ENCODE measurements around the gene PCDHGB2. TPM values are rescaled to one million over a fixed set of nuclear protein-coding genes. Genes with fewer than 3 reads are reported as not detected.
"Not testable (repeated sequence)": the region's sequence is repeated elsewhere in the genome, so short reads cannot be mapped to it uniquely, and the experiment has no call there.

Gene PCDHGB2
- total and polyA plus RNA-seq, 2 experiments from 2014 or later = 1.2 to 5.8 TPM

GRCh38 chr5:141393267-141393666, 33.5 kb downstream of the PCDHGB2 start (continued):
- no peak for TF ChIP-seq REST (IDR thresholded peaks at IDR 0.05; ENCODE audit: unreplicated experiment)
- no peak for TF ChIP-seq CREB1 (CRISPR knock-in tag; IDR thresholded peaks at IDR 0.05; ENCODE audit: low read depth)
- TF ChIP-seq POLR2AphosphoS5 (IDR thresholded peaks at IDR 0.05; ENCODE audit: low read depth) = no peak
- TF ChIP-seq EZH2phosphoT487 (IDR thresholded peaks at IDR 0.05; ENCODE audit: unreplicated experiment) = no peak
- no peak for TF ChIP-seq NANOG (IDR thresholded peaks at IDR 0.05; ENCODE audit: borderline replicate concordance)
- TF ChIP-seq EZH2 (IDR thresholded peaks at IDR 0.05; ENCODE audit: low read depth, unreplicated experiment) = no peak

GRCh38 chr5:141394401-141395187, 34.8 kb downstream of the PCDHGB2 start:
- not testable (repeated sequence) for H2AFZ ChIP-seq; H3K9me2 ChIP-seq (ENCODE audit: insufficient read depth); H3K27ac ChIP-seq (ENCODE audit: low read depth); H3K4me2 ChIP-seq; DNase-seq (ENCODE audit: low spot score); H3K27me3 ChIP-seq (ENCODE audit: insufficient read depth); H3K4me3 Mint-ChIP-seq; H3K4me3 ChIP-seq; H3F3A ChIP-seq (replicated peaks; ENCODE audit: low read depth); H3K4me1 ChIP-seq (ENCODE audit: insufficient read depth); H4K20me1 ChIP-seq (replicated peaks; ENCODE audit: insufficient read depth); H3K27ac Mint-ChIP-seq; ATAC-seq; H3K79me2 ChIP-seq (replicated peaks; ENCODE audit: insufficient read depth); H3K4me1 Mint-ChIP-seq
- peaks cover 87% of the 10 kb centered on the region for H3K9me3 Mint-ChIP-seq
- peaks cover 11% of the 10 kb centered on the region for H3K27me3 Mint-ChIP-seq (ENCODE audit: insufficient read depth, low read depth, poor library complexity)
- peaks cover 12% of the 10 kb centered on the region; the same call in 1 of the 2 replicates for H3K36me3 ChIP-seq (ENCODE audit: insufficient read depth)
- H3K36me3 Mint-ChIP-seq (ENCODE audit: low read depth) = peaks cover 81% of the 10 kb centered on the region

GRCh38 chr5:141397756-141398551, 38.2 kb downstream of the PCDHGB2 start, which contains the start of gene PCDHGB5:
TSS of gene PCDHGB5 (plus strand) at chr5:141397947. CDS start at chr5:141398128, 181 bp downstream.
- Histone ChIP-seq H3K4me3 (peak within 1 kb of the TSS; percentile 52), H3K36me3 (ENCODE audit: insufficient read depth) (0 out of 2 replicates have a peak, but pooled peaks cover 13% of the 10 kb centered on the region), H3K4me2 (peak within 1 kb of the TSS; percentile 61; the same call in 1 of the 2 replicates)
- not testable (repeated sequence) for H3K79me2 ChIP-seq (replicated peaks; ENCODE audit: insufficient read depth); H3K27me3 ChIP-seq (ENCODE audit: insufficient read depth); H3F3A ChIP-seq (replicated peaks; ENCODE audit: low read depth); H3K4me1 ChIP-seq (ENCODE audit: insufficient read depth); H3K9me2 ChIP-seq (ENCODE audit: insufficient read depth); H3K27ac Mint-ChIP-seq; H2AFZ ChIP-seq; H3K4me3 Mint-ChIP-seq; H3K4me1 Mint-ChIP-seq; H3K27ac ChIP-seq (ENCODE audit: low read depth); H4K20me1 ChIP-seq (replicated peaks; ENCODE audit: insufficient read depth)
- H3K36me3 Mint-ChIP-seq (ENCODE audit: low read depth) = peaks cover 63% of the 10 kb centered on the region
- peak; percentile 69 for TF ChIP-seq CTCF (conservative IDR thresholded peaks at IDR 0.05; ENCODE audit: low read depth in 2 of 2)
- H3K9me3 Mint-ChIP-seq = peaks cover 79% of the 10 kb centered on the region
- ATAC-seq (peak; percentile 90), DNase-seq (ENCODE audit: low spot score) (peak; percentile 79)
- peaks cover 16% of the 10 kb centered on the region for H3K27me3 Mint-ChIP-seq (ENCODE audit: insufficient read depth, low read depth, poor library complexity)

Measured in GM23338 (cell line).